Tibial nerve (tissue), 4 donors: ENCODE data around the gene FAM237B. TPM values are rescaled to one million over a fixed set of nuclear protein-coding genes. Genes with fewer than 3 reads are reported as not detected.

ENCODE experiments used
- DNase-seq, 2 donors: peaks; one replicate each; pipeline ENCODE4 v3.0.0-alpha.2; 2019; ENCODE audit warnings: low spot score in 2 of 2
- H3K27ac ChIP-seq, 4 donors: fragments of 200-600 bp; sonication (generic) in 3 of 4; one replicate each; pipeline ENCODE4 v1.5.1; 2017 to 2019; ENCODE audit warnings: mild to moderate bottlenecking in 1 of 4
- H3K27me3 ChIP-seq, 2 donors: fragments of 200-600 bp; sonication (generic) in 1 of 2; one replicate each; pipeline versions ENCODE4 v1.5.1 to v1.6.0; 2017 to 2019
- H3K36me3 ChIP-seq, 3 donors: fragments of 200-600 bp; sonication (generic); one replicate each; pipeline ENCODE4 v1.5.1; 2018 to 2019
- H3K4me1 ChIP-seq, 4 donors: fragments of 200-600 bp; sonication (generic) in 3 of 4; one replicate each; pipeline ENCODE4 v1.5.1; 2017 to 2019
- H3K4me3 ChIP-seq, 4 donors: fragments of 200-600 bp; sonication (generic) in 3 of 4; one replicate each; pipeline ENCODE4 v1.5.1; 2017 to 2019; ENCODE audit warnings: mild to moderate bottlenecking in 1 of 4, moderate library complexity in 1 of 4
- H3K9me3 ChIP-seq, 4 donors: fragments of 200-600 bp; sonication (generic) in 3 of 4; one replicate each; pipeline ENCODE4 v1.5.1; 2017 to 2019
- EP300 ChIP-seq, 2 donors: sonication (generic); formaldehyde crosslinking; IDR thresholded peaks; one replicate each; pipeline ENCODE4 v1.6.1; 2017; ENCODE audit warnings: antibody characterized with exemption in 2 of 2, mild to moderate bottlenecking in 1 of 2
- POLR2A ChIP-seq, 2 donors: fragments of 450-650 bp; IDR thresholded peaks; one replicate each; pipeline ENCODE4 v1.6.1; 2017; ENCODE audit warnings: antibody characterized with exemption in 2 of 2, mild to moderate bottlenecking in 2 of 2, moderate library complexity in 2 of 2
- WGBS, 2 donors: methylation state at CpG; one replicate each; pipeline ENCODE4 v1.1.5; 2018; 5-methylcytosine and 5-hydroxymethylcytosine counted together
- total RNA-seq, 4 donors: library from RNA; depleted of rRNA; stranded (reverse); fragments of >200 nt; gene quantifications; one replicate each; pipeline ENCODE4 v1.1.0, GENCODE V29; 2016
- TF ChIP-seq, protein P1 (sequence below), 5 experiments: fragments of 200-600 bp in 3 of 5; fragments of 450-650 bp in 2 of 5; sonication (generic) in 3 of 5; IDR thresholded peaks; one replicate each; pipeline ENCODE4 v1.5.1; 2016 to 2019; ENCODE audit warnings: antibody characterized with exemption in 5 of 5, mild to moderate bottlenecking in 3 of 5, moderate library complexity in 2 of 5

FAM237B gene
- total RNA-seq, 4 donors from 2014 or later = not detected

DNA sequence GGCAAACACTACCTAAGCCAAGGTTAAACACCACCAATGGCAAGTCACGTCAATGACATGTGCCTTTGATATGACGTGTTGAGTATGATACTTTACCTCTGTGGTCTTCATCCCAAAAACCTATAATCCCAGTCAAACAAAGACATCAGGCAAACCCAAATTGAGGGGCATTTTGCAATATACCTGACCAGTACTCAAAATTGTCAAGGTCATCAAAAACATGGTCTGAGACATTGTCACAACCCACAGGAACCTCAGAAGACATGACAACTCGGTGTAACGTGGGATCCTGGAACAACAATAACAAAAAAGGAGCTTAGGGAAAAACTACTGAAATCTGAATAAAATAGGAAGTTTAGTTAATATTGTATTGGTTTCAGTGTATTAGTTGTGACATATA, 7.2 kb downstream of the FAM237B start:
- Histone ChIP-seq H3K4me3 (no peak overlapping the region), H3K27ac (no peak overlapping the region), H3K9me3 (no peaks in the 10 kb centered on the region), H3K4me1 (no peaks in the 10 kb centered on the region), H3K27me3 (no peaks in the 10 kb centered on the region), H3K36me3 (peaks cover 0 to 35% (median 0%) of the 10 kb centered on the region in 3 donors)
- 72% methylated on average over 4 of the region's 4 CpGs for WGBS, 2 donors
- no peak for DNase-seq
- TF ChIP-seq EP300 (IDR thresholded peaks at IDR 0.05) (no peak), POLR2A (IDR thresholded peaks at IDR 0.05) (no peak)
- TF ChIP-seq, protein P1, sequence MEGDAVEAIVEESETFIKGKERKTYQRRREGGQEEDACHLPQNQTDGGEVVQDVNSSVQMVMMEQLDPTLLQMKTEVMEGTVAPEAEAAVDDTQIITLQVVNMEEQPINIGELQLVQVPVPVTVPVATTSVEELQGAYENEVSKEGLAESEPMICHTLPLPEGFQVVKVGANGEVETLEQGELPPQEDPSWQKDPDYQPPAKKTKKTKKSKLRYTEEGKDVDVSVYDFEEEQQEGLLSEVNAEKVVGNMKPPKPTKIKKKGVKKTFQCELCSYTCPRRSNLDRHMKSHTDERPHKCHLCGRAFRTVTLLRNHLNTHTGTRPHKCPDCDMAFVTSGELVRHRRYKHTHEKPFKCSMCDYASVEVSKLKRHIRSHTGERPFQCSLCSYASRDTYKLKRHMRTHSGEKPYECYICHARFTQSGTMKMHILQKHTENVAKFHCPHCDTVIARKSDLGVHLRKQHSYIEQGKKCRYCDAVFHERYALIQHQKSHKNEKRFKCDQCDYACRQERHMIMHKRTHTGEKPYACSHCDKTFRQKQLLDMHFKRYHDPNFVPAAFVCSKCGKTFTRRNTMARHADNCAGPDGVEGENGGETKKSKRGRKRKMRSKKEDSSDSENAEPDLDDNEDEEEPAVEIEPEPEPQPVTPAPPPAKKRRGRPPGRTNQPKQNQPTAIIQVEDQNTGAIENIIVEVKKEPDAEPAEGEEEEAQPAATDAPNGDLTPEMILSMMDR (IDR thresholded peaks at IDR 0.05) = no peak

DNA sequence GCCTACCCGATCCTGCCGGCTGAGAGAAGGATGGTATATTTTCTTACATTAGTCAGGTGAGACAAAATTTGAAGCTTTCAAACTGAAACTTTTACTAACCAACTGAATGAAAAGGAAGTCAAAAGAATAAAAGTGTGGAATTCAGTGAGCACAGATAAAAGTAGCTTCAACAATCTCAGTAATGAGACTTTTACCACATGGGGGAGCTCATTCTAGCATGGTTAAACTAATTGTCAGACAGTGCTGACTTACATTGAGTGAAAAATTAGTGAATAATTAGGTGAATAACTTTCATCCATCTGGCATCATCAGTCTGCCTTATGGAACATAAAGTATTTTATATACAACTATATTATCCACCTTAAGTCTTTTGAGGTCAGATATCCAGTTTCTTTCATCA, 8.4 kb downstream of the FAM237B start:
- TF ChIP-seq, protein P1 (IDR thresholded peaks at IDR 0.05) = peak in 1 of 5 experiments; percentile 12
- TF ChIP-seq EP300 (IDR thresholded peaks at IDR 0.05) (no peak), POLR2A (IDR thresholded peaks at IDR 0.05) (no peak)
- Histone ChIP-seq H3K9me3 (no peaks in the 10 kb centered on the region), H3K27me3 (no peaks in the 10 kb centered on the region), H3K27ac (no peak overlapping the region), H3K4me3 (no peak overlapping the region), H3K36me3 (peaks cover 0 to 47% (median 0%) of the 10 kb centered on the region in 3 donors), H3K4me1 (no peaks in the 10 kb centered on the region)
- WGBS, 2 donors = 87% methylated on average over 2 of the region's 2 CpGs
- no peak for DNase-seq

DNA sequence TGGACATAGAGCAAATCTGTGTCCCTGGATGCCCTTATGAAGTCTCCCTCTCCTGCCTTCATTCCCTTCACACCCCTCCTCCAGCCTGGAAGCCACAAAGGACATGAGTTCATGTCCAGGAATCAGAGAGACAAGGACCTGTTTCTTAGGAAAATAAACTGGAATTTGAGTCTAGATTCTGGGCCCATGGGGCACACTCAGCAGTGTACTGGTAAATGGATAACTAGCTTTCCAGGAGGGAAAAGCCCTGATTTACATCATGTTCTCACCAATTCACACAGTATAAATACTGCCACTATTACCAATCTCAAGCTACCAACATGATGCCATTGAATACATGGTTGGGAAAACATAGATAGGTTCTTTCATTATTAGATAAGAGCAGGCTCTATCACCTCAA, 9.9 kb downstream of the FAM237B start:
- DNase-seq = no peak
- Histone ChIP-seq H3K4me3 (no peak overlapping the region), H3K36me3 (peaks cover 0 to 61% (median 0%) of the 10 kb centered on the region in 3 donors), H3K27ac (no peak overlapping the region), H3K4me1 (no peaks in the 10 kb centered on the region), H3K9me3 (no peaks in the 10 kb centered on the region), H3K27me3 (no peaks in the 10 kb centered on the region)
- no peak for TF ChIP-seq POLR2A (IDR thresholded peaks at IDR 0.05)
- TF ChIP-seq, protein P1 (IDR thresholded peaks at IDR 0.05) = no peak
- no peak for TF ChIP-seq EP300 (IDR thresholded peaks at IDR 0.05)

DNA sequence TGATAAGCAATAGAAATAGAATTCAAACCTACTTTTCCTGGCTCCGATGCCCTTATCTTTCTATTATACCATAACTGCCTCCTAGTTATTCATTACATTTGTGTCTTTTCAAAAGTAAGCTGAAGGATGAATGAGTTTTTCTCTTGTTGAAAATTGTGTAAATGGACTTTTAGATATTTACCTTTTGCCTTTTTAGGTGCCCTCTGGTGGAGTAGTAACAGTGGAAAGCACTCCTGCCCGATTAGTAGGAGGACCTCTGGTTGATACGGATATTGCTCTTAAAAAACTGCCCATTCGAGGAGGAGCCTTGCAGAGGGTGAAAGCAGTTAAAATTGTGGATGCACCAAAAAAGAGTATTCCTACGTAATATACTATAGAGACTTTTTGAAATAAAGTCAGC, 11.2 kb downstream of the FAM237B start:
- Histone ChIP-seq H3K4me3 (no peak overlapping the region), H3K36me3 (peaks cover 0 to 66% (median 0%) of the 10 kb centered on the region in 3 donors), H3K27me3 (no peaks in the 10 kb centered on the region), H3K27ac (no peak overlapping the region), H3K4me1 (no peaks in the 10 kb centered on the region), H3K9me3 (no peaks in the 10 kb centered on the region)
- no peak for DNase-seq
- TF ChIP-seq, protein P1 (IDR thresholded peaks at IDR 0.05) = no peak
- no peak for TF ChIP-seq POLR2A (IDR thresholded peaks at IDR 0.05)
- TF ChIP-seq EP300 (IDR thresholded peaks at IDR 0.05) = no peak
- WGBS, 2 donors = 87% methylated on average over 5 of the region's 5 CpGs

DNA sequence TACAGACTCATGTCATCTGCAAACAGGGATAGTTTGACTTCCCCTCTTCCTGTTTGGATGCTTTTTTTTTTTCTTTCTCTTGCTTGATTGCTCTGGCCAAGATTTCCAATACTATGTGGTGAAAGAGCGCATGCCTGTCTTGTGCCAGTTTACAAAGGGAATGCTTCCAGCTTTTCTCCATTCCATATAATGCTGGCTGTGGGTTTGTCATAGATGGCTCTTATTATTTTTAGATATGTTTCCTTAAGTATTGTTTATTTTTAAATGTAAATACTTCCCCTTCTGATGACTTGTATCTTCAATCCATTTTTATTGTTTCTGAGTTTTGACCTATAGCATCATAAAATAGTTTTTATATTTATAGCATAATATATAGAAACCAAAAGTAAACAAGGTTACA, 17.9 kb downstream of the FAM237B start:
- H3K36me3 ChIP-seq = peaks cover 0 to 33% (median 0%) of the 10 kb centered on the region in 3 donors
- H3K9me3 ChIP-seq = no peaks in the 10 kb centered on the region
- no peaks in the 10 kb centered on the region for H3K27me3 ChIP-seq
- H3K4me3 ChIP-seq = no peak overlapping the region
- WGBS, 2 donors = 93 to 100% methylated on average over 1 of the region's 1 CpG
- TF ChIP-seq POLR2A (IDR thresholded peaks at IDR 0.05) = no peak
- no peak for TF ChIP-seq EP300 (IDR thresholded peaks at IDR 0.05)
- TF ChIP-seq, protein P1 (IDR thresholded peaks at IDR 0.05) = no peak
- no peak overlapping the region for H3K27ac ChIP-seq
- H3K4me1 ChIP-seq = no peaks in the 10 kb centered on the region
- DNase-seq = no peak
